C1 segment of cervical spinal cord (tissue), 14 donors: ENCODE measurements around the gene MAJIN.
A peak's percentile ranks its signal among the peaks of the same experiment; 100 is the strongest.
"Not testable (repeated sequence)": the region's sequence is repeated elsewhere in the genome, so short reads cannot be mapped to it uniquely, and the experiment has no call there.

Experiments
- DNase-seq, 14 donors: peaks; one replicate each; lab custom pipeline; 2025; lab: John Stamatoyannopoulos, UW

Gene MAJIN

DNA sequence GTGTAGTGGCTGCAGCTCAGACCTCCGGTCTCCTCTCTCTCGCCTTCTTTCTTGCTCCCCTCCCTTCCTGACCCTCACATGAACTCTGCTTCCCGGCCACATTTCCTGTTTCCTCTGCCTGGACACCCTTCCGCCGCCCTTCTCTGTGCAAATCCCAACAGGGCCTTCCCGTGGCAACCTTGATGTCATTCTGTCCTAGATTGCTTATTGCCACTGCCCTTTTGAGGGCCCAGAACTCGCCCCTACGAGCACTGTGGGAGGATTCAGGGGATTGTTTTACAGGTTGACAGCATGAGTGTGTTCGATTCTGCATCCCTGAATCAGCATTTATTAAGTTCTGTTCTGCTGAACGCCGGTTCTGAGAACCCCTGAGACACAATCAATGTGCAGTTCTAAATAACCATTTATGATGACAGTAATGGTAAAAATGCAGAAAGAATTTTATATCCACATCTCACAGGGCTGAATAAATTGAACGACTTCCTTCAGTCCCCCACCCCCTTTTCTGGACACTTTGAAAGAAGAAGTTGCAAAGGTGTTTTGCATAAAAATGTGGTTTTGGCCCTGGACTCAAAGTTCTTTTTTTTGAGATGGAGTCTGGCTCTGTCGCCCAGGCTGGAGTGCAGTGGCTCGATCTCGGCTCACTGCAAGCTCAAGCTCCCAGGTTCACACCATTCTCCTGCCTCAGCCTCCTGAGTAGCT is 18.5 kb upstream of the MAJIN start:
- no peak for DNase-seq

DNA sequence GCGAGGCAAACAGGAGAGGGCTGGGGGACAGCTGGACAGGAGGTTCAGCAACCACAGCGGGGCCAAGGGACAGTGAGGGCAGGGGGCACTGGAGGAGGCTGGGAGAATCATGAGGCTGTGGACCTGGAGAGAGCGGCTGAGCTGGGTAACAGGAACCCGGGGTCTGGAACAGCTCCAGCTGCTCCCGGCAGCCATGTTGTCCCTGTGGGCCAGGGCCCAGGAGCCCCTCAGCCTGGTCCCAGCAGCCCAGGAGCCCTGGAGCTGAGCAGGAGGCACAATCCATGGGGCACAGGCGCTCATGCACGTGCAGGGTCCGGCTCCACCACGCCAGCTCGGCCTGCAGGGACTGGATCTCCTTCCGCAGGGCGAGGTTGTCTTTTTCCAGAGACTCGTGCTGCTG is 17.5 kb upstream of the MAJIN start:
- DNase-seq, result no peak

DNA sequence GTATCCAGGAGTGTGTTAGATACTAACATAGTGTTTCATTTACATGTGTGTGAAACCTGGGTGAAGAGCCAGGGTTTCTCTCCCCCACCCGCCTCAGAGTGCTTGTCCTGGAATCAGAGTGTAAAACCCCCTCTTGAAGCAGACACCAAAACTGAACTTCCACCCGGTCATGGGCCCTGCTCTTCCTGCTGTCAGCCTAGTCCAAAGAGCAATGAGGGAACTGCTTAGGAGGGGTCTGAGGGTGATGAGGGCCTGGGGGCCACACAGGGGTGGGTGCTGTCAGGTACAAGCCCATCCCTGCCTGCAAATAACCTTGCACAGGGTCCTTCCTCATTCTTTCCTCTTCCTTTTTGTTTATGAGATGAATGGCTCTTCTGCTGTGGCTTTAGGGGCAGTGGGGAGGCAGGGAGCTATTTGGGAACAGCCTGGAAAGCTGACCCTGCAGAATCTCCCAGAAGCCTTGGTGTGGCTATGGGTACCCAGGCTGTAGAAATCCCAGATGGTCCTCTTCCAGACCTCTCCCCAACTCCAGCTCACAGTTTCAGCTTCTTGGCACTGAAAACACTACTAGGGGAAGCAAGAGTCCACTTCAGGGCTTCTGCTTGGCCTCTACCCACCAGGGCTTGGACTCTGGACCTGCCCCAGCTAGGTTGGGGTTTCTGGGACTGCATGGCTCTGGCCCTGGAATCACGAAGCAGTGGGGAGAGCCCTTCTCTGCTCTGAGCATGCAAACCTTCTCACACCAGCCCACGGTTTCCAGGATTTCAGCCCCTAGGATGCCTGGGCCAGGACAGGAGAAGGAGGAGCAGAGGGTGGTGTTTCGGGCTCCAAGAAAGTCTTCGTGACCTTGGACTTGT is 16.3 kb upstream of the MAJIN start:
- no peak for DNase-seq

DNA sequence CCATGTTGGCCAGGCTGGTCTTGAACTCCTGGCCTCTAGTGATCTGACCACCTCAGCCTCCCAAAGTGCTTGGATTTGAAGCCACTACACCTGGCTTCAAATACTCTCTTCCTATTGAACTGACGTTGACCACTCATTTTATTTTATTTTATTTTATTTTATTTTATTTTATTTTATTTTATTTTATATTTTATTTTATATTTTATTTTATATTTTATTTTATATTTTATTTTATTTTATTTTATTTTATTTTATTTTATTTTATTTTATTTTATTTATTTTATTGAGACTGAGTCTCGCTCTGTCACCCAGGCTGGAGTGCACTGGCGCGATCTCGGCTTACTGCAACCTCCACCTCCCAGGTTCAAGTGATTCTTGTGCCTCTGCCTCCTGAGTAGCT is 11.4 kb upstream of the MAJIN start:
- not testable (repeated sequence) for DNase-seq

DNA sequence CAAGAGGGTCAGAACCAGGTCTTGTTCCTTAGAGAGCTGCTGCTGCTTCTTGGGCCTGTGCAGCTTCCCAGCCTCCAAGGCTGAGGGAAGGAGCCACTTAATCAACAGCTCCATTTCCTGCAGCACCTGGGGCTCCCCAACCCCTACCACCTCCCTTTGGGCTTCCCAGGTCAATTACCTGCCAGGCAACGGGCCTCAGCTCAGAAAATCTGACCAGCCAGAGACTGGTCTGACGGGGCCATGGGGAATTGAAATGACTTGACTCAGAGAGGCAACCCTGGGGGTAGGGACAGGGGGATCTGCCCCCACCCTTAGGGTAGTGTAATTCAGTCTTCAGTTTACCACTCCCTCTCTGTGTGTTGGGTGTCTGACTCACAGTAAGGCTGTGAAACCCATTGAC is 4.7 kb upstream of the MAJIN start:
- DNase-seq, result no peak

DNA sequence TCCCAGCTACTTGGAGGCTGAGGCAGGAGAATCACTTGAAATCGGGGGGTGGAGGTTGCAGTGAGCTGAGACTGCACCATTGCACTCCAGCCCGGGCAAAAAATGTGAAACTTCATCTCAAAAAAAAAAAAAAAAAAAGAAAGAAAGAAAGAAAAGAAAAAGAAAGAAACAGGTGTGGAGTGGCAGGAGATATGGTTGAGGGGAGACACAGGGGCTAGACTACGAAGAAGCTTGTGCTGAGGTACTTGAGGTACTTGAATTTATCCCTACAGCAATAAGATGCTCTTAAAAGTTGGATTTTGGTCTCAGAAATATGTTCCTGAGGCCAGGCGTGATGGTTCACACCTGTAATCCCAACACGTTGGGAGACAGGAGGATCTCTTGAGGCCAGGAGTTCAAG is 2.2 kb upstream of the MAJIN start:
- no peak for DNase-seq

DNA sequence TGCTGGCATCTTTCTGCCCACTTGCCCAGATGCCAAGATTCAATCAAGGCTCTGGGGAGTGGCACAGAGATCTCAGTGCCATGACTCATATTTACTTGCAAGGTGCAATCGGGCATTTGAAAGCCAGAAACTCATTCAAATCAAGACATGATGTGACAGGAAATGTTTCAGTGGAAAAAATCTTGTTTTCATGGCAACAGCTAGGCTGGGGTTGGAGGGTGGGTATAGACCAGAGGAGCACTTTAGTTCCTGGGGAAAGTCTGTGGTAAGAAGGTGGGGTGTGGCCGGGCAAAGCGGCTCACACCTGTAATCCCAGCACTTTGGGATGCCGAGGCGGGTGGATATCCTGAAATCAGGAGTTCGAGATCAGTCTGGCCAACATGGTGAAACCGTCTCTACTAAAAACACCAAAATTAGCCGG is 1.2 kb downstream of the MAJIN start:
- DNase-seq, result no peak

DNA sequence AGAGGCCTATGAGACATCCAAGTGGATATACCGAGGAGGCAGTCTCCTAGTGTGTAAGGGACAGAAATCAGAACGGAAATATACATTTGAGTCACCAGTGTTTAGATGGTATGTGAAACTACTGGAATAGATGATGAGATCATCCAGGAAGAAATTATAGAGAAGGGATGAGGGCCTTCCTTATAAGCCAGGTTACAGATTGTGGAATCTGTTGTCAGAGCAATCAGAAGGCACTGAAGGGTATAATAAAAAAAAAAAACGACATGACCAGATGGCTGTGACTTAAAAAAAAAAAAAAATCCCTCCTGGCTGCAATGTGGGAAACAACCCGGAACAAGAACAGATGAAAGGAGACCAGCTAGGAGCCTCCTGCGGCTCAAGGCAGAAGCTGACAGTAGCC is 2.7 kb downstream of the MAJIN start:
- peak in 1 of 14 donors; percentile 89 for DNase-seq

DNA sequence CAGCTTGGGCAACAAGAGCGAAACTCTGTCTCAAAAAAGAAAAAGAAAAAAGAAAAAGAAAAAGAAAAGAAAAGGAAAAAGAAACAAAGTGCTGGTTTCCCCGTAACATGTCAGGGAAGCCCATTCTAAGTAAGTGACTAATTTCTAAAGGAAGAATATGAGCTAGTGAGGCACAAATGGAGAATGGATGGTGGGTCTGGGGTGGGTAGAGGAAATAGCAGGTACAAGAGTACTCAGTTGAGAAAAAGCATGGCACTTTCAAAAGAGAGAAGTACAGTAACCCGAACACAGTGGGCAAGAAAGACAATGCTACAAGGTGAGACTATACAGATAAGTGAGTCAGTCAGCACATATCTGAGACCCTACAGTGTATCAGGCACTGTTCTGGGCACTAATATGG is 4.5 kb downstream of the MAJIN start:
- DNase-seq, result no peak

DNA sequence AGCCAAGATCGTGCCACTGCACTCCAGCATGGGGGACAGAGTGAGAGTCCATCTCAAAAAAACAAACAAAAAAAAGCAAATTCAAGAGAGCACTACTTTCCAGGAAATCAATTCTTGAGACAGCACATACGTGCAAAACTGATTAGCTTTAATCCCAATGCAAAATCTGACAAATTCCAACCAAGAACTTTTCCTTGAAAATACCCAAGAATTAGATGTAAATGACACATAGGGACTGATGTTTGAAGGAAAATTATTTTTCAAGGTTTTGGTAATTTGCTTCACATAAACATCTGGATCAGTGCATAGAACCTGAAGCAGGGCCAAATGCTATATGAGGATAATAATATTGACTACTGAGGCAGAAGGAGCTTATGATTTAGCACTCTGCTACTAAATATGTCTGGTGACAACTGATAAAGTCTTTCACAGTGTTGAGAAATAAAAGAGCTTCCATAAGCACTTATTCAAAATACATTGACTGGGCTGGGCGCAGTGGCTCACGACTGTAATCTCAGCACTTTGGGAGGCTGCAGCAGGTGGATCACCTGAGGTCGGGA is 8.8 kb downstream of the MAJIN start:
- DNase-seq, result no peak

DNA sequence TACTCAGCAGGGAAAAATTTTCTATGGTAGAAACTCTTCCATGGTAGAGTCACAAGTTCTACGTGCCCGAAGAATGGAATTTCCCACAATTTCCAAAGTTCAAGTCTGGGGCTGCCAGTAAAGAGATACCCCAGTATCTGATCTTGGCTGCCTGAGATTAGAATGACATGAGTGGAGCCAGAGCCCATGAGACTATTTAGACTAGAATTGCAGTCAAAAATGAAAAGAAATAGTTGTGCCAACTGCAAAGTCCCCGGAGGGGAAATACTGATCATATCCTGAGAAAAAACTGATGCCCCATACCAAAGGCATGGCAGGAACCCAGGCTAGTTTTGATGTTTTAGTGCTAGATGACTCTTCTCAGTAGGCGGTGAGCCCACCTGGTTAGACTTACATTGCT is 11.2 kb downstream of the MAJIN start:
- DNase-seq, result no peak

DNA sequence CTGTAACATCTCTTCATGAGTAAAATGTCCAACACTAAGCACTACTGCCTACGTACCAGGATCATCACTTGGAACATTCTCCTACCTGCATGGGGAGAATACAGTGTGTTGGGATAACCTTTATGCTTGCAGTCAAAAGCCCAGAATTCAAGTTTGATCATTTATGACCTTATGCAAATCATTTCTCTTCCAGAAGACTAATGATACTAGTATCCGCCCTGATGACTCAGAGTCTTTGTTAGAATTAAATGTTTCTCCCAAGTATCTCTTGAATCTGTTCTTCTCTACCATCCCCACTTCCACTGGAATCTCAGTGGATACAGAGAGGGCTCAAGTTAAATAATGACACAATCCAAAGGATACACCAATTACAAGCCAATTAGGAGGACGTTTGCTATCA is 12.4 kb downstream of the MAJIN start:
- DNase-seq, result no peak

DNA sequence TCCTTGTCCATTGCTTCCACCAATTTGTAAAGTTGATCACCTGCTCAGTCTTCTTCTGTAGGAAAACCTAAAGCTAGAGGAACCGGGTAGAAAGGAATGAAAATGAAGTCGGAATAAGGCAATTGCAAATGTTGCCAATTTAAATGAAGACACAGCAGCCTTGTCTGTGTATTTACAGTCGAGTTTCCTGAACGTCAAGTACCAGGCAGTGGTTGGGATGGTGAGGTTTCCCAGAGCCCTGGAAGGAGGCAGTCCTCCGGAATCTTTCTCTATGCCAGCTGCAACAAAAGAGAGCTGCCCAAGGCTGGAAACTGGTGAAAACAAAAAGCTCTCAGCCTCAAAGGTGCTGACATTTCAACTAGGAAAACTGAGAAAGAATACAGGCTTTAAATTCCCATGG is 17.7 kb downstream of the MAJIN start:
- DNase-seq, result no peak

DNA sequence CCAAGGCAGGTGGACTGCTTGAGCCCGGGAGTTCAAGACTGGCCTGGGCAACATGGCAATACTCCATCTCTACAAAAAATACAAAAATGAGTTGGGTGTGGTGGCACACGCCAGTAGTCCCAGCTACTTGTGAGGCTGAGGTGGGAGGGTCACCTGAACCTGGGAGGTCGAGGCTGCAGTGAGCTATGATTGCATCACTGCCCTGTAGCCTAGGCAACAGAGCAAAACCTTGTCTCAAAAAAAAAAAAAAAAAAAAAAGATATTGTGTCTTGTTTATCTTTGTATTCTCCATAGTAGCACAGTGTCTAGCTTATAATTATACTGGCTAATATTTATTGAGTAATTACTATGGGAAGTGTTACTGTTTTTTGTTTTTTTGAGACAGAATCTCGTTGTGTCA is 20.4 kb downstream of the MAJIN start:
- DNase-seq, result no peak

DNA sequence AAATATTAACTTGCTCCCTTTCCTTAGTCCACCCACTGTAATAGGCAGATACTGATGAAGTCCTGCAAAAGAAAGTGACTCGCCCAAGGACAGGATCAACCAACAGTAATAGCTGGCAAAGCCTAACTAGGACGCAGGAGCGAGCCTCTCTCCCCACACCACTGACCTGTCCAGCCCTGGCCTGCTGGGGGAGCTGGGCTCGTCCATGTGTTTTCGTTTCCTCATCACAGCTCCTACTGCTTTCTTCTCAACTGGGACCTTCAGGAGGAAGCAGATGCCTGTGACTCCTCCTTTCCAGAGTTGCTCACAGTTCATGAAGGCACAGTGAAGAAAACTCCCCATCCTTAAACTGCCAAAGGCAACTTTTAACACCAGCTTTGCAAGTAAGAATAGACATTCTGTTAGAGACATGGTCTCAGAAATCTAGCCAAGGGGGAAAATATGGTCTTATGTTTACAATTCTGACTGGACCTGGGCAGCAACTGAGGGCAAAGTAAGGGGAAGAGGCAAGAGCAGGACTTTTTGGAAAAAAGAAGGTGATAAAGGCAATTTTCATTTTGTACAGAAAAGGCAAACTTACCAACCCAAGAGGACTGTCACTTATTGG is 24.6 kb downstream of the MAJIN start:
- DNase-seq, result no peak

DNA sequence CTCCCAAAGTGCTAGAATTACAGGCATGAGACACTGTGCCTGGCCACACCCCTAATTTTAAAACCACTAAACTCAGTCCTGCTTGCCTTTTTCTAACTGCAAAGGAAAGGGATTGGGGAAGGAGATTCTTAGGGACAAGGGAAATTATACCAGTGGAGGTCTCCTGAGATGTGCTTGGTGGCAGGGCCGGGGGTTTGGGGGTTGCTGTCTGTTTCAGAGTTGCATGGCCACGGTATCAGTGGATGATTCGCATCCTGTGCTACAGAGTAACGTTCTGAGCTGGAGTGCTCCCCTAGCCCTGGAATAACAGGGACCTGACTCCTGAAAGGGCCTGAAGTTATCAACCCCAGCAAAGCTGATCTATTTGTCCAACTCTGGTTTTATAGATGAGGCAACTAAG is 35.4 kb downstream of the MAJIN start:
- DNase-seq, result no peak

DNA sequence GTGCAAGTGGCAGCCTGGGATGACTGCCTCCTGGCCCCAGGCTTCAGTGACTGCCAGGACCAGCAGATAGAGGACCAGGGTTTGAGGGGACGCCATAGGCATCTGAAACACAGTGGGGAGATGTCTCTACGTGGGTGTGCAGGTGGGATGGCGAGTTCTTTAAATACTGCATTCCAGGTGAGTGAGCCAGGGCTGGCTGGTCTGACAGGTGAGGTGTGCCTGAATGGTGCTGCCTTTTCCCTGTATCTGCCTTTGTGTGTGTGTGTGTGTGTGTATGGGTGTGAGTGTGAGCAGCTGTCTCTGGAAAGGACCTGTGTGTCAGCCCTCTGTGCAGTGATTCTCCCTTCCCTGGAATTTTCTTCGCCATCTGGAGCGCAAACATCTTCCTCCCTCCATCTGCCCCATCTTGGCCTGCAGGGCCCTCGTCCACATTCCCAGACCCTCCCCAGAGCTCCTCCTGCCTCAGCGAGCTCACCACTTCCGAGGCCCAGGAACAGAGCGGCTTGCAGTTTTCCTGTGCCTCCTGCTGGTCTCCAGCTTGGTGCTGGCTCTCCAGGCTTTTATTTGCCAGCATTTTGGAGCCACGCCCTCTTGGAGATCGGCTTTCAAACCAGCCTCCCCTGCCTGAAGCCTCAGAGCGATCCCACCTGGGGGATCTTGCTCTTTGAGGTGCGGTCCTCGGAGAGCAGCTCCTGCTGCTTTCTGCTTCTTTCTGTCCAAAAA is 36.4 kb downstream of the MAJIN start, which contains the start of gene GPHA2:
GPHA2 (minus strand) TSS at position 535 of the 723 bp plus-strand sequence; CDS start at position 102, 433 bp downstream.
- DNase-seq, result peak in 1 of 14 donors; percentile 60

DNA sequence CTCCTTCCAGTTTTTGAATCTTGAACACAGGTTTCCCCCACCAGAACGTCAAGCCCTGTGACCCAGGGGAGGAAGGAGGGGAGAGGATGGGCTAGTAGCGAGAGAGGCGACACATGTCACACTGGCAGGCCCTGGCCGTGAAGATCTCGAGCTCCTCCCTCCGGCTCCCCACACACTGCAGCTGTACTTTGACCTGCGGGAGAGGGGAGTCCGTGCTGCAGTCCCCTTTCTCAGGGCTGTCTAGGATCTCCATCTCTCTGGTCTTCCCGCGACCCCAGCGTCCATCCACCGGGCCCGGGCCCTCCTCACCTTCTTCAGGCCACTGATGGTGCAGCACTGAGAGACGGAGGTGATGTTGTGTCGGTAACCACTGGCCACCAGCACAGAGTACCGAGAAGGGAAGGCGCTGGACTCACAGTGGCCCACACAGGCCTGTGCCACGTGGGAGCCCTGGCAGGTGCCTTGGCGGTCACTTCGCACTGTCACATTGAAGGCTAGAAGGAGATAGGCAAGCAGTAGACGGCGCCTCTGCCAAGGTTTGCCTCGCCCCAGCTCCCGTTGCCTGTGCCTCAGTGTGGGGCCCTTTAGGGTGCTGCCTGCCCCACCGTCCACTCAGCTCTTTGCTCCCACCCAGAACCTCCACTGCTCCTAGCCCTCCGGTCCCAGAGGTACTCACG is 37.1 kb downstream of the MAJIN start:
- DNase-seq, result peak in 1 of 14 donors; percentile 25

DNA sequence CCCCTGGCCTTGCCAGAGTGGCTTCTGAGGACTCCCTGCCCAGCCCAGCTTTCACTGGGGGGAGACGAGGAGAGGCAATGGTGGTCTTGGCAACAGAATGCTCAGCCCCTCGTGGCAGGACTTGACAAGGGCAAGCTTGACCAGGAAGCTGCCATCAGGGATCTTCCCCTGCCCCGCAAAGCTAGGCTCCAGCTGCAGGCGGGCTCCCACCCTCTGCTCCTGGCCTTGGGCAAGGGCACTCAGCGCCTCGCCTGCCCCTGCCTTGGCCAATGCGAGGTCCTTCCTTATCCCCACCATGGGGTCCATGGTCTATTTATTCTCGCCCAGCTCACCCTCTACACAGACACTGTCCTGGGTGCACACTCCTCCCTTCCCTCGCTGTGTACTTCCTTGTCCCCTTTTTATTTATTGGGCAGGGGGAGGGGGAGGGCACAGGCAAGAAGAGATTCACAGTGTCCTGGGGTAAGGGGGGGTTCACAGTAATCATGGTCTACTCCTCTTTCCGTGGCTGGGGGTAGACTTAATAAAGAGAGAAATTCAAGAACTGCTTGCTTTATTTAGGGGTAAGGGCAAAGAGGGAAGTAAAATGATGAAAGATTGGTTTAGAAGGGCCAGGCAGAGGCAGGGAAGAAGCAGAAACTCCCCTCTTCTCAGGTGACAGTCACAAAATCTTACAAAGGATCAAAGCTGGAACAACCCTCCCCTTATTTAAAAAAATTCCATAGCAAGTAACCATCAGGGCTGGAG is 37.8 kb downstream of the MAJIN start:
- no peak for DNase-seq

DNA sequence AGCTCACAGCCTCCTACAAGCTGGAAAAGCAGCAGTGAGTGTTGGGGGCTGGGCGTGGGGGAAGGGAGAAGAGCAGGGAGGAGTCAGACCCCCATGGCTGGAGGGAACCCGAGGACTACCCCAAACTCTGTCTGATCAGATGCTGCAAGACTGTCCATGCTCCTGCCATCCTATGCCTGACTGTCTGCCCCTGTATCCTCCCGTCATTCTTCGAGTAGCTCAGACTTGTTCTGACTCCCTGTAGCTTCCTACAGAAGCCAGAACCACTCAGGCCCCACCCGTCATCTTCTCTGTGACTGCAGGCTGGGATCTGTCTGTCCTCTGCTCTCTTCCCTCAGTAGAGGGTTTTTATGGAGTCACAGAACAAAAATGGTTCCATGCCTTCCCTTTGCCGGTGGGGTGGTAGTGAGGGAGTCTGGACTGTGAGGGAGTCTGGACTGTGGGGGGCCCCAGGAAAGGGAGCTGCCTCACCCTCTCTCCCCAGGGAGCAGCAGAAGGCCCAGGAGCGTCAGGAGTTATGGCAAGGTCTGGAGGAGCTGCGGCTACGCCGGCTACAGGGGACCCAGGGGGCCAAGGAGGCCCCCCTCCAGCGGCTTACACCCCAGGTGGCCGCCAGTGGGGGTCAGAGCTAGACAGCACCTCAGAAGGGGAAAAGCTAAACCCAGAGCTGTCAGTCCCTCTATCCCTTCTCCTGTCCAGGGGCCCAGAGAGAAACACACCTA is 38.5 kb downstream of the MAJIN start:
- no peak for DNase-seq
